Loucy (cell line): ENCODE results near the gene TAS1R2.

Experiments
- CTCF ChIP-seq: fragments of 200-600 bp; sonication (generic); conservative IDR thresholded peaks from 2 replicates; pipeline ENCODE4 v1.5.1; 2014; ENCODE audit warnings: mild to moderate bottlenecking, antibody characterized with exemption, low read length
- EZH2phosphoT487 ChIP-seq: fragments of 200-600 bp; IDR thresholded peaks from 2 replicates; pipeline ENCODE4 v1.6.1; 2018; ENCODE audit warnings: antibody characterized with exemption, mild to moderate bottlenecking, moderate library complexity, borderline replicate concordance

GRCh38 chr1:18903291-18903756 is 43.9 kb upstream of the TAS1R2 start:
- no peak for TF ChIP-seq CTCF
- no peak for TF ChIP-seq EZH2phosphoT487
